ENCODE results near the gene KCNMB2.

Gene KCNMB2

GRCh38 chr3:178841011-178841410 lies 304.8 kb downstream of the KCNMB2 start:
- TF ChIP-seq CTCF (IDR thresholded peaks at IDR 0.05; ENCODE audit: insufficient read depth, missing control alignments) = no peak
- DNase-seq (ENCODE audit: insufficient read length, low spot score) (no peak), FAIRE-seq (no peak)

GRCh38 chr3:178844916-178845315 lies 308.7 kb downstream of the KCNMB2 start:
- FAIRE-seq (no peak), DNase-seq (ENCODE audit: insufficient read length, low spot score) (no peak)
- TF ChIP-seq CTCF (IDR thresholded peaks at IDR 0.05; ENCODE audit: insufficient read depth, missing control alignments) = no peak

GRCh38 chr3:178845420-178846118 lies 309.3 kb downstream of the KCNMB2 start:
- TF ChIP-seq CTCF (IDR thresholded peaks at IDR 0.05; ENCODE audit: insufficient read depth, missing control alignments) = no peak
- FAIRE-seq (no peak), DNase-seq (ENCODE audit: insufficient read length, low spot score) (no peak)

GRCh38 chr3:178847190-178847589 lies 311.0 kb downstream of the KCNMB2 start:
- DNase-seq (ENCODE audit: insufficient read length, low spot score) (no peak), FAIRE-seq (no peak)

GRCh38 chr3:178849199-178849910 lies 313.1 kb downstream of the KCNMB2 start:
- DNase-seq (ENCODE audit: insufficient read length, low spot score) = no peak
- FAIRE-seq = no peak
- no peak for TF ChIP-seq CTCF (IDR thresholded peaks at IDR 0.05; ENCODE audit: insufficient read depth, missing control alignments)

More at GRCh38 chr3:178847190-178847589, 311.0 kb downstream of the KCNMB2 start:
- TF ChIP-seq CTCF (IDR thresholded peaks at IDR 0.05; ENCODE audit: insufficient read depth, missing control alignments) = no peak

- DNase-seq (ENCODE audit: insufficient read length, low spot score) = no peak
- FAIRE-seq = no peak
- TF ChIP-seq CTCF (IDR thresholded peaks at IDR 0.05; ENCODE audit: insufficient read depth, missing control alignments) = no peak
Observed at GRCh38 chr3:178850450-178851190, 314.4 kb downstream of the KCNMB2 start.

Measured in D721Med (cell line).